Urinary bladder (tissue), 4 donors: ENCODE data around the gene GPR12. TPM values are rescaled to one million over a fixed set of nuclear protein-coding genes. Genes with fewer than 3 reads are reported as not detected.

Experiments
- DNase-seq: peaks from one replicate; pipeline ENCODE4 v3.0.0-alpha.2; 2015; ENCODE audit errors: extremely low spot score
- H3K27ac ChIP-seq: one replicate; pipeline ENCODE4 v1.5.1; 2013; ENCODE audit warnings: low read depth, mild to moderate bottlenecking, moderate library complexity
- H3K36me3 ChIP-seq: one replicate; pipeline ENCODE4 v1.6.1; 2013; ENCODE audit warnings: mild to moderate bottlenecking, moderate library complexity; ENCODE audit not compliant: insufficient read depth
- H3K4me1 ChIP-seq: one replicate; pipeline ENCODE4 v1.6.1; 2013; ENCODE audit warnings: mild to moderate bottlenecking, moderate library complexity; ENCODE audit not compliant: insufficient read depth
- H3K4me3 ChIP-seq: one replicate; pipeline ENCODE4 v1.5.1; 2013; ENCODE audit warnings: low read depth, low read length
- WGBS: extraction: QIAGEN DNeasy Blood & Tissue Kit; methylation state at CpG from one replicate; pipeline ENCODE4 v1.1.7; 2013; 5-methylcytosine and 5-hydroxymethylcytosine counted together
- polyA plus RNA-seq: library from polyadenylated mRNA; stranded (reverse); fragments of 200-250 nt; gene quantifications from one replicate; pipeline ENCODE4 v1.2.3, GENCODE V29; 2013
- total RNA-seq: library from RNA; depleted of rRNA; stranded (reverse); fragments of >200 nt; gene quantifications from one replicate; pipeline ENCODE4 v1.2.3, GENCODE V29; 2014
- donor health status: healthy with polysubstance abuse.
- donor health status: healthy.

Gene GPR12
- total and polyA plus RNA-seq, 2 donors = not detected

DNA sequence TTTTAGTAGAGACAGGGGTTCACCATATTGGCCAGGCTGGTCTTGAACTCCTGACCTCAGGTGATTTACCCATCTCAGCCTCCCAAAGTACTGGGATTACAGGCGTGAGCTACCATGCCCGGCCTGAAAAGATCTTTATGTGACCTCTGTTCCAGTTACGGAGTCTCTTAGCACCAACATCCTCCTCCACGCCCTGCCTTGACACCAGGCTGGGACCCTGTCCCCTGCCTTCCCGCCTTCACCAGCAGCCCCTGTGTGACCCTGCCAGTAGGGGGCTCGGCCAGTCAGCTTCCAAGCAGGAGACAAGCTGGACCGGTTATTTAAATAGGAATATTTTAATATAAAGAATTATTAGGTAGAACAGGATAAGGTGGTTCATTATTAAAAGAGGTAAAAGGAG is 54.2 kb downstream of the GPR12 start:
- Histone ChIP-seq H3K27ac (no peak overlapping the region), H3K4me3 (no peak overlapping the region), H3K36me3 (no peaks in the 10 kb centered on the region), H3K4me1 (no peaks in the 10 kb centered on the region)
- 49% methylated on average over 7 of the region's 7 CpGs for WGBS
- no peak for DNase-seq

DNA sequence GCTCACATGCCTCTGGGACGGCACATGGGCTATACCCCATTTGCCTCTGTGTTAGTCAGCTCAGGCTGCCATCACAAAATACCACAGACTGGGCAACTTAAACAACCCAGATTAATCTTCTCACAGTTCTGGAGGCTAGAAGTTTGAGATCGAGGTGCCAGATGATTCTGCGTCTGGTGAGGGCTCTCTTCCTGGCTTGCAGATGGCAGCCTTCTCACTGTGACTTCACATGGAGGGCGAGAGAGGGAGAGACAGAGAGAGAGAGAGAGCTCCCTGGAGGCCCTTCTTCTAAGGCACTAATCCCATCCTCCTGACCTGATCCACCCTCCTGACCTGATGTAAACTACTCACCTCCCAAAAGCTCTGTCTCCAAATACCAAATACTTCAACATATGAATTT is 55.0 kb downstream of the GPR12 start:
- Histone ChIP-seq H3K4me1 (no peaks in the 10 kb centered on the region), H3K36me3 (no peaks in the 10 kb centered on the region), H3K27ac (no peak overlapping the region), H3K4me3 (no peak overlapping the region)
- 71% methylated on average over 4 of the region's 4 CpGs for WGBS
- DNase-seq = no peak

Other genes with a start within 250 kb of the GPR12 start
- gene WASF3, start 203.1 kb downstream of the GPR12 start, total RNA-seq = 9.0 TPM
- gene WASF3, start 203.1 kb downstream of the GPR12 start, polyA plus RNA-seq = 13.6 TPM